NCI-H748 (cell line): Measurements from ENCODE around the gene KDM2B.

Experiments
- DNase-seq: peaks from one replicate; lab custom pipeline; 2025; ENCODE audit not compliant: unreplicated experiment; lab: John Stamatoyannopoulos, UW

Gene KDM2B

DNA sequence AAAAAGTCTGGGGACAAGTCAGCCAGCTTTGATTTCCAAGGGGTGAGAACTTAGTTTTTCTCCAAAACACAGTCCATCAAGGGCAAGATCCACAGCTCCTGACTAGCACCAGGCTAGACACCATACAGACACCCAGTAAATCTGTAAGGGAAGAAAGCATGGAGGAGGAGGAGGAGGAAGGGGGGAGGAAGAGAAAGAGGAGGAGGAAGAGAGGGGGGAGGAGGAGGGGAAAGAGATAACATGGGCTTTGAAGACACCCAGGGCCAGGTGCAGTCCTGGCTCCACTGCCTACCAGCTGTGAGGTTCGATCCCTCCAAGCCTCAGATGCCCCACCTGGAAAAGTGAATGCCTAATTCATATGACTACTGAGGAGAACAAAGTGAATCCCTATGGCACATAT is 18.3 kb downstream of the KDM2B start:
- DNase-seq = no peak

DNA sequence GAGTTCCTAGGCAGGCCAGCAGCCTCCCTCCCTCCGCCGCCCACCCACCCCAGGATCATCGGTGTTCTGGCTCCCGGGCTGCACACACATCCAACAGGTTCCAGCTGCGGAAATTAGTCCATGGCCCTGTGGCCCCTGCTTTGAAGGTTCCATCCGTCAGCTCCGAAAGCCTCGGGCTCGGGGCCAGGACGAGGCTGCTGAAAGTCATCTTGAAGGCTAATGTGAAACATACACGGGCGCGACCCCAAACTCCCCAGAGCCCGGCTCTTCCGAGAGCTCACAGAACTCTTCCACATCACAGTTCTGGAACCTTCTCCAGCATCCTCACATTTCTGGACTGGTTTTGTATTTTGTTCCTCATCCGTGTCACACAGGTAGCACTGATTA is 19.8 kb downstream of the KDM2B start:
- no peak for DNase-seq

DNA sequence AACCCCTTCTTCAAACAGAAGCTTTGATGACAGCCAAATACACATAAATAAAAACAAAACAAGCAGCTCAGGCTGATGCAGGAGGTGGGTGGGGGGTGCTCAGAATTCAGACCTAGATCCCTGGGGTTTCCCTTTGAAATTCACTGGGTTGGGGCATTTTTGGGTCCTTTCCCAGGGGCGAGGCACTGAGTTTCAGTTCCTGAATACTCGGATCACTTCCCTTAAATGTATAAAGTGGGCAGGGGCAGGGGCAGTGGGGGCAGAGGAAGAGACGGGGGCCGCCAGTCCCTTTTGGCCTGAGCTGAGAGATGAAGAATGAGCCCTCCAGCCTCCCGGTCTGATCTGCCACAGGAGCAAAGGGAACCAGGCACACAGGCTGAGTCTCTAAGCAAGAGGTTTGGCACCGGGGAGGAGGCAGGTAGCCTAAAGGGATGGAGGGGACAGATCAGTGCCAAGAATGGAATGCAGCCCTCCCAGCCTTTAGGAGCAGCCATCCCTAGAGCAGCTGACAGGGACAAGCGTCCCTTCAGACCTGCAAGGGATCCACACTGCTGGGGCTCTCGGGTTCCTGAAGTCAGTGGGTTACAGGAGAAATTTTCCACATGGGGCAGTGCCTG is 20.3 kb downstream of the KDM2B start:
- no peak for DNase-seq

GRCh38 chr12:121558956-121559355 is 21.9 kb downstream of the KDM2B start:
- DNase-seq = no peak

GRCh38 chr12:121550974-121551634 is 29.7 kb downstream of the KDM2B start:
- no peak for DNase-seq

DNA sequence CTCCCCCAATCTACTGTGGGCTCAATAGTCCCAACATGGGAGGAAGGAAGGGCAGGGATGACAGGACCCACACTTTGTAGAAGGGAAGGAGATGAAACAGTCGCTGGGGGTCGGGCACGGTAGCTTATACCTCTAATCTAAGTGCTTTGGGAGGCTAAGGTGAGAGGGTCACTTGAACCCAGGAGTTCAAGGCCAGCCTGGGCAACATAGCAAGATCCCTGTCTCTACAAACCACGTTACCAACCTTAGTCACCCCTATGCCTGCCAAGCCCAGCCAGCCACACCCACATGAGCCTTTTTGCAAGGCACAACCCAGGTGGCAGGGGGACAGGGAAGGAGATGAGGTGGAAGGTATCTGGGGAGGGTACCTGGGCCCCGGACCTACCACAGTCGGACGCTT is 31.7 kb downstream of the KDM2B start:
- no peak for DNase-seq

DNA sequence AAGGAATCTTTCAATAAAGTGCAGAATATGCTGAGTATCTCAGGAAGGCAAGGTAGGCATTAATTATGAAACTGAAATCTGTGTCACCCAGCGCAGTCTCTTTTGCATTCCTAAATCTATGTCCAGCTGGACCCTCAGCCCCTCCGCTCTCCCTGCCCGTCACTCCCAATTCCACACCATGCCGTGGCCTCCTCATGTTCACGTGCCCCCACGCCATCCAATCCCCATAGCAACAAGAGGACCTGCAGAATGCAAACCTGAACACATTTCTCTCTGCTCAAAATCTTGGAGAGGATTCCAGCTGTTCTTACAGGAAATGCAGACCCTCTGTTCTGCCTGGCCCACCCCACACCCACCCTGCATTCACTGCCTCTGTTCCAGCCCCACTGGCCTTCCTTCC is 35.3 kb downstream of the KDM2B start:
- no peak for DNase-seq

DNA sequence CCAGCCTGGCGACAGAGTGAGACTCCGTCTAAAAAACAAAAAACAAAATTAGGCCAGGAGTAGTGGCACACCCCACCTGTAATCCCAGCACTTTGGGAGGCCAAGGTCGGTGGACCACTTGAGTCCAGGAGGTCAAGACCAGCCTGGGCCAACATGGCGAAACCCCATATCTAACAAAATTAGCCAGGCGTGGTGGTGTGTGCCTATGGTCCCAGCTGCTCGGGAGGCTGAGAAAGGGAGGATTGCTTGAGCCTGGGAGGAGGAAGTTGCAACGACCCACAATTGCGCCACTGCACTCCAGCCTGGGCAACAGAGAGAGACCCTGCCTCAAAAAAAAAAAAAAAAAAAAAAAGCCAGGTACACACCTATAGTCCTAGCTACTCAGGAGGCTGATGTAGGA is 37.0 kb downstream of the KDM2B start:
- no peak for DNase-seq

DNA sequence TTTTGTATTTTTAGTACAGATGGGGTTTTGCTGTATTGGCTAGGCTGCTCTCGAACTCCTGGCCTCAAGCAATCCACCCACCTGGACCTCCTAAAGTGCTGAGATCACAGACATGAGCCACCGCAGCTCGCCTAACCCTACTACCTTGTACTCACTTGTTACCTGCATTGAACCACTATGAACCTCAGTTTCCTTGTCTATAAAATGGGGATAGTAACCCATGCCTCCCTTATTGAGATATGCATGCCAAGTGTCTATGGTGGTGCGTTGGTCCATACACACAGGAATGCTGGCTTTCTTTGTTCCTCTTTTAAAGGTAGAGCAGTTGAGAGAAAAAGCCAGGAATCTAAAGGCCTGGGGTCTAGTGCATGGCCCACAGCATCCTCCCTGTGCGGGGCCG is 40.9 kb downstream of the KDM2B start:
- DNase-seq = no peak

DNA sequence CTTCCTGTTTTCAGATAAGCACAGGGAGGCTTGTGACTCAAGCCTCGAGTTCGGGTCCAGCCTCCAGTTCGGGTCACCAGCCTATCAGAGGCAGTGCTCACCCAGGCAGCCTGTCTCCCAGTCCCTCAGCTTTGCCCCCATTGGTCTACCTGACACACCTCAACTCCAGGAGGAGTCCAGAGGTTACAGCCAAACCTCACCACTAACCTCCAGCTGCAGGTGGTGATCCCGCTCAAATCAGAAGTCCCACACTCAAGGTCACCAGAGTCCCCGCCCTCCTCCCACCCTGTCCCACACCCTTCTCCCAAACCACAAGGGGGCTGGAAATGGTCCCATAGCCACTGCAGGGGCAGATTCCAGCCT is 42.1 kb downstream of the KDM2B start:
- DNase-seq = peak; percentile 41

- peak; percentile 53 for DNase-seq
These were observed 42.8 kb downstream of the KDM2B start for GRCh38 chr12:121537814-121538698.

DNA sequence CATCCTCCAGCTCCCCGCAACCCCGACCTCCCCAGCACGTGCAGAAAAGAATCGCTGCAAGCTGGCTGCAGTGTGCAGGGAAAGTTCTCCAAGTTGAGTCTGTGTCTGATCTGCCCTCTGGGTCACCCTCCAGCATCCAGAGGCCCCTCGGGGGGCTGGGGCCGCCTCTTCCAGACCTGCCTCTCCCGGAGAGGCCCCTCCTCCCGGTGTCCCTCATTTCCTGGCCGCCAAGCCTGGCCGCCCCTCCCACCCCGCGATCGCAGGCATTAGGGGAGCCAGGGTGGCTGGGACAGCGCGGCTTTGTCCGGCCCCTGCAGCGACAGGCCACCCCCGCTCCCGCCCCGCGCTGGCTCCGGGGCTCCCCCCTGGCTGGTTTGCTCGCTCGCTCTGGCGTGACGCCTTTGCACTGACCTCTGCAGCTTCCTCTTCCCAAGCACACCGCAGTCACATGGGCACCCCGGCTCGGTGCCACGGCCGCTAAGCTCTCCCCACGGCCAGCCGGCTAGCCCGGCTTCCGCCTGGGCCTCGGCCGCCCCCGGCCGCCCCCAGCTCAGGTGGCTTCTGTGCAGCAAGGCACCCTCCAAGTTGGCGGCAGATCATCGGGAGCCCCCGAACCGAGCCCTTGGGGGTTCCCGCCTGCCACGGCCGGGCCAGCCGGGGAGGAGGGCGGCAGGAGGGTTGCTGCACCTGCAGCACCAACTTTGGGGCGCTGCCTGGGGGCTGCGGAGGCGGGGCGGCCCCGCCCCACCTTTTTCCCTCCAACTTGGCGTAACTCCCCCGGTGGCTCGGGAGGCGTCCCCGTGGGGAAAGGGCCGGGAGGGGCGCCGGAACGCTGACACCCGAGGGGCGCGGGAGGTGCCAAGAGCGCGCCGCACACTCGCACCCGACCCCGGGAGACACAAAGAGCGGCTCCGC is 43.7 kb downstream of the KDM2B start:
- peak; percentile 85 for DNase-seq

DNA sequence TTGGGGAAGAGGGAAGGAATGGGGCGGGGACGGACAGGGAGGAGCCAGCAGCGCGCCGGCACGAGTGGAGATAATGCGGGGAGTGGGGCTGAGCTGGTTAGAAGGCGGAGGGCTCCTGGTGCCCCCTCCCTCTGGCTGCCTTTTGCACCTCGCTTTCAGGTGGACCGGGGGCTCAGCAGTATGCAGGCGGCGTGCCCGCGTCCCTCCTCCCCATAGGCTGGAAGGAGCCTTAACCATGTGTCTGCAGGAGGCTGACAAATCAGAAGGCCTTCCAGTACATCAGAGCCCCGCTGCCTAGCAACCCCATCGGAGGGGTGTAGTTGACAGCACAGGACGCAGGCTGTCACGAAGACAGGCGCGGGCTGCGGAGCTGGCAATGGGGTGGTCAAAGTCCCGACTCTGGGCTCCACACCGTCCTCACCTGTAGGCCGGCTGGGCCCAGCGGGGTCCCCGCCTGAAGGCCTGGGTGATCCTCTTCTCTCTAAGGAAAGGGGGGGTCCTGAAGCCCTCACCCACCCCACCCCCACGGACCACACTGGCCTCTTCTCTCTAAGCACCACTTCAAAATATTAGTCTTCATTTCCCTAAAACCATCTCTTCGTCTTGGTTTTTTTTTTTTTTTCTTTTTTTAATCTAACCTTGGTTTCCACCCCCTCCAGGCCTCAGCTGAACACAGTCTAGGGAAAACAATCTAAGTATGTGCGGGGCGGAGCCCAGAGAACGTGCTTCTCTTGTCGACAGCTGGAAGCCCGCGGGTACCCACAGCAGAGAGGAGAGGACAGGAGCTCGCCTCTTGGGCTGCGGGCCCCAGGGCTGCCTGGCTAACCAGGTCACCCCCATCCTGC is 44.5 kb downstream of the KDM2B start:
- DNase-seq = peak; percentile 95

GRCh38 chr12:121535150-121536053 is 45.4 kb downstream of the KDM2B start:
- DNase-seq = no peak

DNA sequence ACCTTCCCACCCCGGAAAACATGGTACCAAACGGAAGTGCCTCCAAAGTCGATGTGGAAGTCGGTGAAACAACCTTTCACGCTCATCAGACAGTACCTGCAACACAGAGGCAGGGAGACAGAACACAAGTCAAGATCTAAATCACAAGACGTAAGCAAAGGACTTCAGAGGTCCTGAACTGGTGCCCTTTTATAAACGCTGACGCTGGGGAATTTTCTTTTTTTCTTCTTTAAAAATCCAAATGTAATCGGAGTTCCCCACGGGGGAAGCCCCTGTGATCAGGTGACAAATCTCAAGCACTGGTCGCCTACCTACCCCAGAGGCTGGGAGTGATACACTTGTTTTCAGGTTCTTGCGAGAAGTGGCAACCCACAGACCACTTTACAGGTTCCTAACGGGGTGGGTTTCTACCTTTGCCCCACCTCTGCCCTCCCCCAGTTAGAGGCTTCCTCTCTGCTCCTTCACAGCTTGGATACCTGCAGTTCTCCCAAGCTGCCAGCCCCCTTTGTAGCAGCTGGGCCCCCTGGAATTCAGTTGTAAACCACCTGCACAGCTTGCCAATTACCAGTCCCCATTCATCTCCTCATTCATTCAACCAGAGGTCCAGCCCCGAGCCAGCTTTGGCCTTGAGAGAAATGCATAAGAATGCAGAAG is 46.2 kb downstream of the KDM2B start:
- no peak for DNase-seq

DNA sequence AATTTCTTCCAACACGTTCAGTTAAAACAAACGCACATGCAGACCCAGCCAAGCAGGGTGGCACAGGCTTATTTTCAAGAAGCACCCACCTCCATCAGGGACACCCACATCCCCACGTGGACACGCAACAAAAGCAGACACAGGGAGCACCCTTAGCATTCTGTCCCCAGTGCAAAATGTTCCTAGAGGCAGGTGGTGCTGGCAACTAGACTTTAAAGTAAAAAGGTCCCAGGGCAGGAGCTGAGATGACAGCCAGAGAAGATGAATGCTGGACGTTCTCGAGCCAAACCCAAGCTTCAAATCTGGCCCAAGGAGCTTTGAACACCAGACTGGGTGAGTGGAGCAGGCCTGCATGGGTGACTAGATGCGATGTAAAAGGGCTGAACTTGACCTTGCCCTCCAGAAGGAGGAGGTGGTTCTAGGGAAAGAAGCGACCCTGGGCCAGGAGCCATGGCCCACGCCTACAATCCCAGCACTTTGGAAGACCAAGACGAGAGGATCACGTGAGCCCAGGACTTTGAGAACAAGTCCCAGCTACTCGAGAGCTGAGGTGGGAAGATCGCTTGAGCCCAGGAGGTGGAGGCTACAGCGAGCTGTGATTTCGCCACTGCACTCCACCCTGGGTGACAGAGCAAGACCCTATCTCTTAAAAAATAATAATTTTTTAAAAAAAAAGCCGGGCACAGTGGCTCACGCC is 47.3 kb downstream of the KDM2B start:
- no peak for DNase-seq

DNA sequence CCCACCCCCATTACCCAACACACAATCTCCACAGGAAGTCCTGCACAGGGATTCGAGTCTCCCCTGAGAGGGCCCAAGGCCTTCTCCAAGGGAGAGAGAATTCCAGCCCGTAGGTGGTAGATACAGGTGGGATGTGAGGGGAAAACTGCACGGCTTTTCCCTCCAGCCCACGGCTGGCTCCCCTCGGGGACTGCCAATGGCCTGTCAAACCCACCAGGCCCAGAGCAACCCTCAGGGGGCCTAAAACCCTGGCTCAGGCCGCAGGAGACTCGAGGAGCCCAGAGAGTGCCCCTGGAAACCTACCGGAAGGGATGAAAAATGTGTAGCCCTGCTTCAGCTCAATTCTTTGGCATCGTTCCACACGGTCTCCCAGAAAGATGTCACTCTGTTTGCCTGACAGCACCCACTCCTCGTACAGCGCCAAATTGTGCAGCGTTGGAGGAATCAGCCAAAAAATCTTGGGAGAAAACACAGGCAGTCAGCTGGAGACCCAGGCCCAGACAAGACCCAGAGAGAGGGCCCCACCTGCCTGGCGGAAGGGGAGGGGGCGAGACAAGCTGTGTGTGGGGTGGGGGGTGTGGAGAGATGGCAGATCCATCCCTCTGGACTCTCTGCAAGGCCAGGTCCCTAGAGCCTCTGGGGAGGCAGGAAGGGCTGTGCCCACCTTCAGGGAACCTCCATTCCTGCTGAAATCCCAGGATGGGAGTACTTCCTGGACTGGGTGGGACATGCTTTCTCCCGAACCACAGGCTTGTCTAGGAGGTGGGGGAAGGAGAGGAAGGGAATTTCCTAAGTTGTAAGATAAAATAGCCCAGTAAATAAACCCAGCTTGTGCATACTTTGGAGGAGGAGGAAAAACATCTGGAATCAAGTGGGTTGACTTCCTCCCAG is 48.1 kb downstream of the KDM2B start:
- no peak for DNase-seq
